ENCODE measurements around the gene LGR4. TPM values are rescaled to one million over a fixed set of nuclear protein-coding genes. Genes with fewer than 3 reads are reported as not detected.

The LGR4 gene
- total and polyA plus RNA-seq, 11 donors, result 7.4 to 39.1 (median 28.3) TPM

DNA sequence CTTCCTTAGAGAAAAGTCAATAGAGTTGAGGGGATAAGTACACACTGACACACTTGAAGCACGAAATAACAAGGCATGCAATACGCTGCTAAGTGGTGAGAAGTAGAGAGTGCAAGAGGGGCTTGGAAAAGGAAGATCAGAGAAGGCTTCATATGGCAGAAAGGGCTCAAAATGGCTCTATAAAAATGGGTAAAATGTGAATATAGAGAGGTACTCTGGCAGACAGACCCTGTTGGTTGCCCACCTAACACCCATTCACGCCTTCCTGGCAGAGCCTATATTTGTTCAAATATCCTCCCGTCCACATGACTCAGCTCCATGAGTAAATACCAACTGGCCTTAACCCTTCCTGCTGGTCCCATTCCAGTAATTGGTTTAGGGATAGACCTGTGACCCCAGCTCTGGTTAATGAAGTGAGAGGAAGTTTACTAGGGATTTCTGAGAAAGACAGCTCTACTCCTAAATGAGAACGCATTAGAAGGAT is 70.7 kb downstream of the LGR4 start:
- H3K36me3 ChIP-seq, result no peaks in the 10 kb centered on the region
- DNase-seq (no peak), ATAC-seq (no peak)
- intact Hi-C loops (cut with DNase I), result no loop called here
- no peaks in the 10 kb centered on the region for H3K27me3 ChIP-seq
- TF ChIP-seq, protein P1, sequence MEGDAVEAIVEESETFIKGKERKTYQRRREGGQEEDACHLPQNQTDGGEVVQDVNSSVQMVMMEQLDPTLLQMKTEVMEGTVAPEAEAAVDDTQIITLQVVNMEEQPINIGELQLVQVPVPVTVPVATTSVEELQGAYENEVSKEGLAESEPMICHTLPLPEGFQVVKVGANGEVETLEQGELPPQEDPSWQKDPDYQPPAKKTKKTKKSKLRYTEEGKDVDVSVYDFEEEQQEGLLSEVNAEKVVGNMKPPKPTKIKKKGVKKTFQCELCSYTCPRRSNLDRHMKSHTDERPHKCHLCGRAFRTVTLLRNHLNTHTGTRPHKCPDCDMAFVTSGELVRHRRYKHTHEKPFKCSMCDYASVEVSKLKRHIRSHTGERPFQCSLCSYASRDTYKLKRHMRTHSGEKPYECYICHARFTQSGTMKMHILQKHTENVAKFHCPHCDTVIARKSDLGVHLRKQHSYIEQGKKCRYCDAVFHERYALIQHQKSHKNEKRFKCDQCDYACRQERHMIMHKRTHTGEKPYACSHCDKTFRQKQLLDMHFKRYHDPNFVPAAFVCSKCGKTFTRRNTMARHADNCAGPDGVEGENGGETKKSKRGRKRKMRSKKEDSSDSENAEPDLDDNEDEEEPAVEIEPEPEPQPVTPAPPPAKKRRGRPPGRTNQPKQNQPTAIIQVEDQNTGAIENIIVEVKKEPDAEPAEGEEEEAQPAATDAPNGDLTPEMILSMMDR (IDR thresholded peaks at IDR 0.05), result no peak
- no peak for TF ChIP-seq POLR2A (IDR thresholded peaks at IDR 0.05)
- H3K27ac ChIP-seq, result no peak overlapping the region
- 85 to 92% (median 90%) methylated on average over 5 of the region's 5 CpGs for WGBS, 4 donors
- peaks cover 0 to 35% (median 2%) of the 10 kb centered on the region in 12 donors for H3K4me1 ChIP-seq
- H3K9me3 ChIP-seq, result no peaks in the 10 kb centered on the region
- no peak overlapping the region for H3K4me3 ChIP-seq

- no peak overlapping the region for H3K27ac ChIP-seq
- no peaks in the 10 kb centered on the region for H3K27me3 ChIP-seq
- TF ChIP-seq, protein P1 (IDR thresholded peaks at IDR 0.05), result no peak
- TF ChIP-seq POLR2A (IDR thresholded peaks at IDR 0.05), result no peak
- no peak overlapping the region for H3K4me3 ChIP-seq
- H3K9me3 ChIP-seq, result no peaks in the 10 kb centered on the region
- ATAC-seq, result no peak
- H3K36me3 ChIP-seq, result no peaks in the 10 kb centered on the region
- peaks cover 0 to 35% (median 1%) of the 10 kb centered on the region in 12 donors for H3K4me1 ChIP-seq
- WGBS, 4 donors, result 87 to 93% (median 93%) methylated on average over 5 of the region's 5 CpGs
- intact Hi-C loops (cut with DNase I), result no loop called here
- DNase-seq, result no peak
These were observed 71.2 kb downstream of the LGR4 start for GRCh38 chr11:27401280-27401832.

GRCh38 chr11:27398400-27398770 is 74.2 kb downstream of the LGR4 start:
- no peaks in the 10 kb centered on the region for H3K27me3 ChIP-seq
- no peak overlapping the region for H3K4me3 ChIP-seq
- no peaks in the 10 kb centered on the region for H3K36me3 ChIP-seq
- no peak for TF ChIP-seq POLR2A (IDR thresholded peaks at IDR 0.05)
- TF ChIP-seq, protein P1 (IDR thresholded peaks at IDR 0.05), result no peak
- H3K9me3 ChIP-seq, result no peaks in the 10 kb centered on the region
- no peak overlapping the region for H3K27ac ChIP-seq
- peaks cover 0 to 37% (median 5%) of the 10 kb centered on the region in 12 donors for H3K4me1 ChIP-seq
- 69 to 96% (median 92%) methylated on average over 3 of the region's 3 CpGs for WGBS, 4 donors
- DNase-seq (no peak), ATAC-seq (no peak)
- intact Hi-C loops (cut with DNase I), result loop anchor here in 1 of 10 donors (5.0 kb wide), 1 partner anchor 74 kb away; the partner anchor contains the start of gene LGR4

DNA sequence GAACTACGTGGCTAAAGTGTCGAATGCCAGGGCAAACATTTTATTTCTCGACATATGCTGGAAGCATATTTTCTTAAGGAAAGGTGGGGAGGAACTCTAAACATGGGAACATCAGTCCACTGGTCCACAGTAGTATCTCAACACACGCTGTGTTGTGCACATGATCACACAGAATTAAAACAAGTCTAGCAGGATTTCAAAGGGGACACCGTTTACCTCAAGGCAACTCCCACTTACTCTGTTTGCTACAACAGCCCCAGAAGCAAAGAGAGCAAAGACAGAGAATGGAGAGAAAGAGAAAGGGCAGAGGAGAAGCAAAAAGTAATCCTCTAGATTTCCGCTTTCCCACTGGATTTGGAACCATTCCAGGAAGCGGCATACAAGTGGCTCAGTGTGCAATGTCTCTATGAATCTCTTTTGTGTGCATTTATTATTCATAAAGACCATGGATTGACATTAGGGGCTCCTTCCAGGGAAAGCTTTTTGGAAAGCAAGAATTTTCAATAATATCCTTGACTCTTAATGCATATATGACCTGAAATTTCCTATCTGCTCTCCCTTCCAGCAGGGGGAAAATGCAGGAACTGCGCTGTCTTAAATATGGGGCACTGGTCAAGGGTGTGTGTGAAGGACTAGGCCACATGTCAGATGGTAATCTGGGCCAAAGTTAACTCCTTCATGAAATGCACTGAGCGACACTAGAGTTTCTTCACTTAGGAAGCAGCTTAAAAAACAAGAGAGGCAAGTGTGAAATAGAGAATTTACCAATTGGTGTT is 74.8 kb downstream of the LGR4 start:
- WGBS, 4 donors, result 75 to 82% (median 76%) methylated on average over 9 of the region's 9 CpGs

More for the DNA sequence above, 74.8 kb downstream of the LGR4 start:
- DNase-seq, result no peak
- TF ChIP-seq, protein P1 (IDR thresholded peaks at IDR 0.05), result no peak
- TF ChIP-seq POLR2A (IDR thresholded peaks at IDR 0.05), result no peak
- no peaks in the 10 kb centered on the region for H3K27me3 ChIP-seq
- ATAC-seq, result no peak
- no peak overlapping the region for H3K27ac ChIP-seq
- no peak overlapping the region for H3K4me3 ChIP-seq
- no peaks in the 10 kb centered on the region for H3K9me3 ChIP-seq
- no peaks in the 10 kb centered on the region for H3K36me3 ChIP-seq
- H3K4me1 ChIP-seq, result peaks cover 0 to 43% (median 5%) of the 10 kb centered on the region in 12 donors
- intact Hi-C loops (cut with DNase I), result loop anchor here in 1 of 10 donors (5.0 kb wide), 1 partner anchor 74 kb away; the partner anchor contains the start of gene LGR4

Measured in heart left ventricle (tissue), 16 donors.